ENCODE data around the gene DDX47.
A peak's percentile ranks its signal among the peaks of the same experiment; 100 is the strongest.
"Not testable (repeated sequence)": the region's sequence is repeated elsewhere in the genome, so short reads cannot be mapped to it uniquely, and the experiment has no call there.

DDX47 gene

GRCh38 chr12:12818701-12819100, 5.6 kb downstream of the DDX47 start:
- TF ChIP-seq PPARA (CRISPR knock-in tag; IDR thresholded peaks at IDR 0.05; ENCODE audit: borderline replicate concordance) (no peak), RARB (CRISPR knock-in tag; IDR thresholded peaks at IDR 0.05) (no peak), ZNF565 (CRISPR knock-in tag; conservative IDR thresholded peaks at IDR 0.05; ENCODE audit: low read depth) (no peak), ARNTL (CRISPR knock-in tag; IDR thresholded peaks at IDR 0.05; ENCODE audit: borderline replicate concordance, low read depth) (no peak), OSR1 (CRISPR knock-in tag; IDR thresholded peaks at IDR 0.05) (no peak), GLIS3 (CRISPR knock-in tag; IDR thresholded peaks at IDR 0.05) (no peak), BACH2 (CRISPR knock-in tag; IDR thresholded peaks at IDR 0.05; ENCODE audit: borderline replicate concordance) (no peak), ZFP3 (CRISPR knock-in tag; IDR thresholded peaks at IDR 0.05) (no peak), ZNF8 (CRISPR knock-in tag; IDR thresholded peaks at IDR 0.05) (no peak), TSHZ2 (CRISPR knock-in tag; IDR thresholded peaks at IDR 0.05) (no peak), ZNF70 (CRISPR knock-in tag; IDR thresholded peaks at IDR 0.05) (no peak), ESRRG (CRISPR knock-in tag; IDR thresholded peaks at IDR 0.05) (no peak), TCF4 (CRISPR knock-in tag; IDR thresholded peaks at IDR 0.05; ENCODE audit: borderline replicate concordance) (no peak), CREB5 (CRISPR knock-in tag; IDR thresholded peaks at IDR 0.05; ENCODE audit: low read depth) (no peak), SNAI2 (CRISPR knock-in tag; IDR thresholded peaks at IDR 0.05) (no peak), ISL1 (CRISPR knock-in tag; IDR thresholded peaks at IDR 0.05) (no peak), PATZ1 (CRISPR knock-in tag; IDR thresholded peaks at IDR 0.05; ENCODE audit: borderline replicate concordance) (no peak)
- ATAC-seq, result no peak

GRCh38 chr12:12819221-12819620, 6.1 kb downstream of the DDX47 start:
- peak; percentile 37 for ATAC-seq

GRCh38 chr12:12819752-12820311, 6.7 kb downstream of the DDX47 start:
- TF ChIP-seq ISL1 (CRISPR knock-in tag; IDR thresholded peaks at IDR 0.05), result peak; percentile 82
- no peak for TF ChIP-seq CSDC2 (CRISPR knock-in tag; IDR thresholded peaks at IDR 0.05)
- ATAC-seq, result peak; percentile 95

More at GRCh38 chr12:12819221-12819620, 6.1 kb downstream of the DDX47 start:
- TF ChIP-seq RARB (CRISPR knock-in tag; IDR thresholded peaks at IDR 0.05) (no peak), ZFP30 (CRISPR knock-in tag; IDR thresholded peaks at IDR 0.05) (no peak), GLIS3 (CRISPR knock-in tag; IDR thresholded peaks at IDR 0.05) (no peak), ZNF565 (CRISPR knock-in tag; conservative IDR thresholded peaks at IDR 0.05; ENCODE audit: low read depth) (no peak), ZC3H10 (CRISPR knock-in tag; IDR thresholded peaks at IDR 0.05) (no peak), CREB5 (CRISPR knock-in tag; IDR thresholded peaks at IDR 0.05; ENCODE audit: low read depth) (no peak)

GRCh38 chr12:12820376-12820775, 7.2 kb downstream of the DDX47 start:
- ATAC-seq, result not testable (repeated sequence)

GRCh38 chr12:12821975-12822374, 8.8 kb downstream of the DDX47 start:
- ATAC-seq, result no peak
- TF ChIP-seq CSDC2 (CRISPR knock-in tag; IDR thresholded peaks at IDR 0.05) (no peak), PPARA (CRISPR knock-in tag; IDR thresholded peaks at IDR 0.05; ENCODE audit: borderline replicate concordance) (no peak), OSR1 (CRISPR knock-in tag; IDR thresholded peaks at IDR 0.05) (no peak), GLIS3 (CRISPR knock-in tag; IDR thresholded peaks at IDR 0.05) (no peak), CREB5 (CRISPR knock-in tag; IDR thresholded peaks at IDR 0.05; ENCODE audit: low read depth) (no peak), CSRNP3 (CRISPR knock-in tag; IDR thresholded peaks at IDR 0.05) (no peak), ZFP30 (CRISPR knock-in tag; IDR thresholded peaks at IDR 0.05) (no peak), BACH2 (CRISPR knock-in tag; IDR thresholded peaks at IDR 0.05; ENCODE audit: borderline replicate concordance) (no peak), ZFP3 (CRISPR knock-in tag; IDR thresholded peaks at IDR 0.05) (no peak), ESRRG (CRISPR knock-in tag; IDR thresholded peaks at IDR 0.05) (no peak), ZNF8 (CRISPR knock-in tag; IDR thresholded peaks at IDR 0.05) (no peak), SNAI2 (CRISPR knock-in tag; IDR thresholded peaks at IDR 0.05) (no peak), TCF4 (CRISPR knock-in tag; IDR thresholded peaks at IDR 0.05; ENCODE audit: borderline replicate concordance) (no peak)
